Progenitor cell of endocrine pancreas (in vitro differentiated cells): ENCODE results near the gene MOB2. TPM values are rescaled to one million over a fixed set of nuclear protein-coding genes. Genes with fewer than 3 reads are reported as not detected.

Experiments
- DNase-seq: peaks from one replicate; pipeline ENCODE4 v3.0.0; 2021; ENCODE audit warnings: low spot score; ENCODE audit not compliant: unreplicated experiment
- H3K27ac Mint-ChIP-seq: 2 replicates; pipeline ENCODE4 v1.8.0; 2021; ENCODE audit warnings: mild to moderate bottlenecking, moderate library complexity, mixed read lengths
- H3K27me3 Mint-ChIP-seq: 2 replicates; pipeline ENCODE4 v1.8.0; 2021; ENCODE audit warnings: mixed read lengths
- H3K36me3 Mint-ChIP-seq: 2 replicates; pipeline ENCODE4 v1.8.0; 2022; ENCODE audit warnings: mixed read lengths; ENCODE audit not compliant: insufficient read depth
- H3K4me1 Mint-ChIP-seq: 2 replicates; pipeline ENCODE4 v1.8.0; 2021; ENCODE audit warnings: low read depth, mixed read lengths
- H3K4me3 Mint-ChIP-seq: 2 replicates; pipeline ENCODE4 v1.8.0; 2021; ENCODE audit warnings: low read depth, mild to moderate bottlenecking, moderate library complexity, mixed read lengths
- H3K9me3 Mint-ChIP-seq: 2 replicates; pipeline ENCODE4 v1.8.0; 2021; ENCODE audit warnings: low read depth, mixed read lengths
- CTCF ChIP-seq: fragments of 200-600 bp; sonication (generic); IDR thresholded peaks from one replicate; pipeline ENCODE4 v1.5.0; 2021; ENCODE audit warnings: antibody characterized with exemption, mild to moderate bottlenecking; ENCODE audit not compliant: unreplicated experiment
- total RNA-seq: library from RNA; stranded (reverse); gene quantifications from 2 replicates; pipeline ENCODE4 v1.2.1, GENCODE V29; 2021

Gene MOB2
- total RNA-seq, 1 donor from 2014 or later = 33.3 TPM

DNA sequence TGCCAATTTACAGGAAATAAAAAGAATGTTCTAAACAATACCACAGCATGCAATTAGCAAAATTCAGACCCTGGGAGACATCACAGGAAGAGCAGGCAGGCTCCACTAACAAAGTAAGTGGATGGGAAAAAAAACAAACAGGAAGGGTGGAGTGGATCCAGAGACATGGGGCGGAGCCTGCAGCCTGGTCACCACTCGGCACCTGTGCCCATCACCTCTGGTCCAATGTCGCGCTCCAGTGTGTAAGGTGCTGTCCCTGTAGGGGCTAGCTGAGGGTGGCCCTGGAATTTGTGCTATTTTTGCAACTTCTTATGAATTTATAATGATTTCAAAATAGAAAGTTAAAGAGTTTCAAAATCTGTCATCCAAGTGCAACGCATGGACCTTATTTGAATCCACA lies 11.0 kb upstream of the MOB2 start:
- TF ChIP-seq CTCF = no peak
- no peak overlapping the region for H3K4me3 Mint-ChIP-seq
- DNase-seq = no peak
- H3K4me1 Mint-ChIP-seq = peaks cover 4% of the 10 kb centered on the region
- no peak overlapping the region for H3K27ac Mint-ChIP-seq
- H3K9me3 Mint-ChIP-seq = peaks cover 6% of the 10 kb centered on the region
- H3K36me3 Mint-ChIP-seq = peaks cover 8% of the 10 kb centered on the region
- no peaks in the 10 kb centered on the region for H3K27me3 Mint-ChIP-seq

DNA sequence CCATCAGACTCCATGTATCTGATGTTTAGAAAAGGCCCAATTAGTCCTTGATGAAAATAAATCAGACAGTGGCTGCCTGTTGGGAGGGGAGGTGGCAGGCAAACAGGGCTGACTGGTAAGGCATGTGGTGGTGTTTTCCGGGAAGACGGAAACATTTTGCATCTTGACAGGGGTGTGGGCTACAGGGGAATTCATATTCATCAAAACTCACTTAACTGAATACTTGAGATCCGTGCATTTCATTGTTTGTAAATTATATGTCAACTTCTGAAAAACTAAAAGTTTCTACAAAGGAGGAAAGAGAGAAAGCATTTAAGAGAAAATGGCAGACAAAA lies 10.1 kb upstream of the MOB2 start:
- Mint-ChIP-seq H3K36me3 (peaks cover 8% of the 10 kb centered on the region), H3K27ac (no peak overlapping the region), H3K27me3 (no peaks in the 10 kb centered on the region), H3K9me3 (peaks cover 6% of the 10 kb centered on the region), H3K4me3 (no peak overlapping the region), H3K4me1 (peaks cover 4% of the 10 kb centered on the region)
- no peak for TF ChIP-seq CTCF
- no peak for DNase-seq

- H3K4me3 Mint-ChIP-seq = no peak overlapping the region
- TF ChIP-seq CTCF = no peak
- H3K27me3 Mint-ChIP-seq = no peaks in the 10 kb centered on the region
- peaks cover 8% of the 10 kb centered on the region for H3K36me3 Mint-ChIP-seq
- no peak for DNase-seq
- peaks cover 4% of the 10 kb centered on the region for H3K4me1 Mint-ChIP-seq
- no peak overlapping the region for H3K27ac Mint-ChIP-seq
- H3K9me3 Mint-ChIP-seq = peaks cover 6% of the 10 kb centered on the region
These were observed 9.6 kb upstream of the MOB2 start for GRCh38 chr11:1496091-1496760.

DNA sequence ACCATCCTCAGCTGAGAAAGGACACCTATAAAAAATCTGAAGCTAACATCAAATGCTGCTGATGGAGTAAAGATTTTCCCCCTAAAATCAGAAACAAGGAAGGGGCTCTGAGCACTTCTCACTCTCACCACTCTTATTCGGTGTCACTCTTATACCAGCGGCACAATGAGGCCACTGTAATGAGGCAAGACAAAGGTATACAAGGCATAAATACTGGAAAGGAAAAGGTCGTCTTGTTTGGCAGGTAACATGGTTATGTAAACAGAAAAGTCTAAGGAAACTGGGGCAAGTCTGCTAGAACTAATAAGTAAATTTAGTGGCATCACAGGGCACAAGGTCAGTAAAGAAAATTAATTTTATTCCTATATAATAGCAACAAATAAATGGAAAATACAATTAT lies 8.1 kb upstream of the MOB2 start:
- Mint-ChIP-seq H3K27me3 (no peaks in the 10 kb centered on the region), H3K36me3 (peaks cover 6% of the 10 kb centered on the region), H3K4me3 (no peak overlapping the region), H3K27ac (no peak overlapping the region), H3K9me3 (peaks cover 6% of the 10 kb centered on the region), H3K4me1 (peaks cover 4% of the 10 kb centered on the region)
- no peak for TF ChIP-seq CTCF
- DNase-seq = no peak

- no peak for TF ChIP-seq CTCF
- no peak for DNase-seq
- H3K4me3 Mint-ChIP-seq = no peak overlapping the region
- peaks cover 7% of the 10 kb centered on the region for H3K4me1 Mint-ChIP-seq
- H3K36me3 Mint-ChIP-seq = peaks cover 3% of the 10 kb centered on the region
- peaks cover 6% of the 10 kb centered on the region for H3K9me3 Mint-ChIP-seq
- H3K27me3 Mint-ChIP-seq = no peaks in the 10 kb centered on the region
- no peak overlapping the region for H3K27ac Mint-ChIP-seq
These were observed 7.2 kb upstream of the MOB2 start for GRCh38 chr11:1493650-1494244.
